ENCODE data around the gene MRGPRG.

MRGPRG gene

DNA sequence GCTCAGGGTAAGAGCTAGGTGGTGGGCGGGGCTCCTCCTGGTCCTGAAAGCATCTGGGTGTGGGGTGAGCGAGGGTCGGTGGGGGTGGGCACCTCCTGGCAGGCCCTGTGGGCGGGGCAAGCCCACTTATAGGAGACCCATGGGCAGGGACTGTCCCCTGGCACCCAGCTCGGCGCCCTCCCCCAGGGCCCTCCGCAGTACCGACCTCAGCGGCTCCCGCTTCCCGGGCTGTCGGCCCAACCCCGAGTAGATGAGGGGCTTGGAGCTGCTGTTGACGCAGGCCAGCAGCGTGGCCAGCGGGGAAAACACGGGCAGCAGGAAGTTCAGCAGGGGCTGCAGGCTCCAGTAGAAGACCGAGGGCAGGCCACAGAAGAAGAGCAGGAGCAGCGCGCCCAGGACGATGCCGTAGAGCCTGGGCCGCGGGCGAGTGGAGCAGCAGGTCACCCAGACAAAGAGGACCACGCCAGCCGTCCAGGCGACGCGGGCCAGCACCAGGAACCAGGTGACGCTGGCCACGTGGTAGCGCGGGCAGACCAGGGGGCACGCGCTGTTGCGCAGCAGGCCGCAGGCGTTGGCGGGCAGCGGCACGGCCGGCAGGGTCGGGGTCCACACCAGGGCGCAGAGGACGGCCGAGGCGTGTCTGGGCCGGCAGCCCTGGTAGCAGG lies 663 bp downstream of the MRGPRG start:
- TF ChIP-seq, protein P1, sequence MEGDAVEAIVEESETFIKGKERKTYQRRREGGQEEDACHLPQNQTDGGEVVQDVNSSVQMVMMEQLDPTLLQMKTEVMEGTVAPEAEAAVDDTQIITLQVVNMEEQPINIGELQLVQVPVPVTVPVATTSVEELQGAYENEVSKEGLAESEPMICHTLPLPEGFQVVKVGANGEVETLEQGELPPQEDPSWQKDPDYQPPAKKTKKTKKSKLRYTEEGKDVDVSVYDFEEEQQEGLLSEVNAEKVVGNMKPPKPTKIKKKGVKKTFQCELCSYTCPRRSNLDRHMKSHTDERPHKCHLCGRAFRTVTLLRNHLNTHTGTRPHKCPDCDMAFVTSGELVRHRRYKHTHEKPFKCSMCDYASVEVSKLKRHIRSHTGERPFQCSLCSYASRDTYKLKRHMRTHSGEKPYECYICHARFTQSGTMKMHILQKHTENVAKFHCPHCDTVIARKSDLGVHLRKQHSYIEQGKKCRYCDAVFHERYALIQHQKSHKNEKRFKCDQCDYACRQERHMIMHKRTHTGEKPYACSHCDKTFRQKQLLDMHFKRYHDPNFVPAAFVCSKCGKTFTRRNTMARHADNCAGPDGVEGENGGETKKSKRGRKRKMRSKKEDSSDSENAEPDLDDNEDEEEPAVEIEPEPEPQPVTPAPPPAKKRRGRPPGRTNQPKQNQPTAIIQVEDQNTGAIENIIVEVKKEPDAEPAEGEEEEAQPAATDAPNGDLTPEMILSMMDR (conservative IDR thresholded peaks at IDR 0.05; ENCODE audit: low read depth, low read length): no peak
- DNase-seq (ENCODE audit: low read depth): no peak
- H3K4me3 ChIP-seq (ENCODE audit: low read length): no peak overlapping the region

DNA sequence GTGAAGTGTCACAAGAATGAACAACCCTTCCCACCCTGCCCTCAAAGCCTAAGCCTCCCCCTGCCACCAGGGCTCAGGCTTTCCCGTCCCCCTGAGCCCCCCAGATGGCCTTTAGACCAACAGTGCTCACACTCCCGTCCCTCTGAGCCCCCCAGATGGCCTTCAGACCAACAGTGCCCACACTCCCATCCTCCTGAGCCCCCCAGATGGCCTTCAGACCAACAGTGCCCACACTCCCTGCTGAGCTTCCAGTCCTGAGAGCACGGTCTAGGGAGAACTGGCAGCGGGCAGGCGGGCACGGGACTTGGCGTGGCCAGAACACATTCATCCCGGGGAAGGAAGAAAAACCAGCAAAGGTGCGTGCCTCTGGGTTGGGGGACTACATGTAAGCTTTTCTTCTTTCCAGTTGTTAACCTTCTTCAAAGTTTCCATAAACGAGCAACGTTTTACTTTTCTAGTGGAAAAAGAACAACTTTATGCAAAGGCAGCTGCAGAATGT lies 2.5 kb downstream of the MRGPRG start:
- H3K4me3 ChIP-seq (ENCODE audit: low read length): no peak overlapping the region
- TF ChIP-seq, protein P1 (conservative IDR thresholded peaks at IDR 0.05; ENCODE audit: low read depth, low read length): no peak
- DNase-seq (ENCODE audit: low read depth): no peak

DNA sequence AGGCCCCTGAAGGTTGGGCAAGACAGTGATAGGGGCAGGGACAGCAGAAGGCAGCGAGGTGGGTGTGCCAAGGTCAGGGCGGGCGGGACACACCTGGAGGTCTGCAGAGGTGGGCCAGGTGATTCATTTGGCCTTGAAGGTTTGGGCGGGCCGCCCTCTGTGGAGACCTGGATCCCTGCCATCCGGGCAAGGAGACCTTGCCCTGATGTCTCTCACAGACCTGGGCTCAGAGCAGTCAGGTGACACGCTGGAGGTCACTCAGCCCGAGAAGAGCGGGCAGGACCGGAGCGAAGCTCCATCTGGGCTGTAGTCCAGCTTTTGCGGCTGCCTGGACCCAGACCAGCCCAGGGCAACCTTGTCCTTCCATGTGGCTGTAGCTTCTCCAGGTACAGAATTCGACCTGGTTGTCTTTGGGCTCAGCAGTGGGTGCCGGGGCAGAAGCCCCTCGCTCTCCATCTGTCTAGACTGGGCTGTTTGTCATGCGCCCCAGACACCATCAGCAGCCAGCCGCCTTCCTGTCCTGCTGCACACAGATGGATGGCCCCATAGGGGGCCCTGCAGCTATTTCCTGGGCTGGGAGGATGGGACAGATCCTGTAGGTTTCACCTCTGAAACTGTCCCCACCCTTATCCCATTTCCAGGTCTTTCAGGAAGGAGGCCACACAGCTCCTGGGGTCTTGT lies 3.1 kb downstream of the MRGPRG start:
- TF ChIP-seq, protein P1 (conservative IDR thresholded peaks at IDR 0.05; ENCODE audit: low read depth, low read length): no peak
- DNase-seq (ENCODE audit: low read depth): no peak
- H3K4me3 ChIP-seq (ENCODE audit: low read length): no peak overlapping the region

DNA sequence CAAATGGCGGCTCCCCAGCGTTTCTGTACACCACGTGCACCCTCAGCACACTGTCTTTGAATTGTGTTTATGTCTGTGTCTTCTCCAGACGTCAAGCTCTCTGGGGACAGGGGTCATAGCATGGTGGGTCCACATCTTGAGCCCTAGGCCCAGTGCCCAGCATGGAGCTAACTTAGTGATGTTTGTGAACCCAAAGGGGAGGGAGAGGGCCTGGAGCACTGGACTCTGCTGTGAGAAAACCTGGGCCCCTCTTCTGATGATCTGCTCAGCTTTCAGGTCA lies 4.3 kb downstream of the MRGPRG start:
- H3K4me3 ChIP-seq (ENCODE audit: low read length): no peak overlapping the region
- DNase-seq (ENCODE audit: low read depth): no peak
- TF ChIP-seq, protein P1 (conservative IDR thresholded peaks at IDR 0.05; ENCODE audit: low read depth, low read length): no peak

DNA sequence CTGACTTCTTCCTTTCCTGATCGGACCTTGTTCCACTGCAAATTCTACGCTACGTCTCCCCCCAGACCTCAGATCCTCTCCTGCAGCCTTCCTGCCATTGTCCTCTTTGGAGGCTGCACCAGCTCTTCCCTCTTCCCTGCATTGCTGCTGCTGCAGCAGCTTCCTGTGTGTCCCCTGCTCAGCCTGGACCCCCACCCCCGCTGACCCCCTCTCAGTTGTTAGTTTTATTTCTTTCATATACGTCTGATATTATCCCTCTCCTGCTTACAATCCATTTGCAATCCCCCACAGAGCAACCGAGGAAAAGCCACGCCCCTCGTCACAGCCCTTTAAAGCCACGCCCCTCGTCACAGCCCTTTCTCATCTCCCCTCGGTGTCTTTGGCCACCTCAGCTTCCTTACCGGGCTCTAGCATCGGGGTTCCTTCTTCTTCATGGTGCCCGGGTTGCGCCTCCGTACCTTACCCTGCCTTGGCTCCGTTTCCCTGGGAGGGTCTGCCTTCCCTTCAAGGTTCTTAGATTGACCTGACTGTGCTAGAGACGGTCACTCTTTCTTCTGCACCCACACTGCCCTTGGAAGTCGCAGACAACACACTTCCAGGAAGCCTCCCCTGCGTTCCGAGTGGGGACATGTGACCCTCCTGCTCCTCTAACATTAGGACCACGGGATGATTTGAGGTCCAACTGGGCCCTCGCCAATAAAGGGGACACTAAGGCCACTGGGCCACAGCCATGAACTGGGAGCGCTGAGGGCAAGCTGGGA lies 4.8 kb downstream of the MRGPRG start:
- DNase-seq (ENCODE audit: low read depth): no peak
- no peak overlapping the region for H3K4me3 ChIP-seq (ENCODE audit: low read length)
- TF ChIP-seq, protein P1 (conservative IDR thresholded peaks at IDR 0.05; ENCODE audit: low read depth, low read length): no peak

DNA sequence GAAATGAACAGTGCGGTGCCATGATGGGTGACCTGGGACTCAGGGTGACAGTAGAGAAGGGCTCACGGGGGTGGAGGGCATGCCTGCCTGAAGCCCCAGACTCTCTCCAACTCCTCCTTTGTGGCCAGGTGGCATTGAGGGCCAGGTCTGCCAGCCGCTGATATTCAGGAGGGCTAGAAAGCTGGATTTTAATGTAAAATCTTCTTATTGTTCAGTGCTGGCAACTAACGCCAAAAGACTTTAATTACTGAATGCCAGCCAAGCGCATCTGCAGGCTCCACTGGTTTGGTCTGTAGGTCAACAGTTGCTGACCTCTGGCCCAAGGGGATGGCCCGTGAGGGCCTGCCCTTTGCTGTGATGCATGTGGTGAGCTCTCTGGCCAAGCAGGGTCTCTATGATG lies 10.3 kb downstream of the MRGPRG start:
- no peak for DNase-seq (ENCODE audit: low read depth)
- H3K4me3 ChIP-seq (ENCODE audit: low read length): no peak overlapping the region
- TF ChIP-seq, protein P1 (conservative IDR thresholded peaks at IDR 0.05; ENCODE audit: low read depth, low read length): no peak
